WI38 (cell line): Measurements from ENCODE around the gene OR7A5.
"Not testable (repeated sequence)": the region's sequence is repeated elsewhere in the genome, so short reads cannot be mapped to it uniquely, and the experiment has no call there.

Experiments
- H3K4me3 ChIP-seq: 2 replicates; pipeline ENCODE4 v1.5.1; 2011; ENCODE audit warnings: low read depth, mild to moderate bottlenecking, control low read depth, low read length
- TF ChIP-seq, protein P1 (sequence below): IDR thresholded peaks from 2 replicates; pipeline ENCODE4 v1.5.1; 2012; ENCODE audit warnings: low read depth, mild to moderate bottlenecking, control low read depth, low read length

OR7A5 gene

DNA sequence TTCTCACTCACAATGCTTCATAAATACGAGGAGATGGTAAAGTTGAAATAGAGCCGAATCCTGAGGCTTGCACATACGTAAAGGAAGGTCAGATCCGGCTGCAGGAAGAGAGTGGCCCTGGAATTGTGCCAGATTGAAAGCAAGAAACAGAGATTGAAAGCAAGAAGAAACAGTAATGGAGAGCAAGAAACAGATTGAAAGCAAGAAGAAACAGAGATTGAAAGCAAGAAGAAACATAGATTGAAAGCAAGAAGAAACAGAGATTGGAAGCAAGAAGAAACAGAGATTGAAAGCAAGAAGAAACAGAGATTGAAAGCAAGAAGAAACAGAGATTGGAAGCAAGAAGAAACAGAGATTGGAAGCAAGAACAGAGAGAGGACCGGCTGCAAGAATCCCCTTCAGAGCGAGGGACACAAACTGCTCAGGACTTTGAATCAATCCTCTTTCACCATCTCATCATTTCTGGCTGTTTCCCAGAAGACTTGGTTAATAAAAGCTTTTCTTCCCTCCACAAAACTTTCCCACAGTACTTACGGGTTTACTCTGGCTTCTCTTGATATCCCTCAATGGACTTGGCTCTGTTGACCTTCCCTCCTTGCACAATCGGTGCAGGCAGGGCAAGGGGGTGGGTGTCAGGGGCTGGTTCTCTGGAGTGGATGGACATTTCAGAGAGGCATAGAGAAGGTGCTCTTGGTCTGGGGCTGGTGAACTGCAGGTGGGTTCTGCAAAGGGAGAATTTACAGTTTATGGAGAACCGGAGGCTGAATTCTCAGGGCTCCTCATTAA lies 25.5 kb downstream of the OR7A5 start:
- no peak overlapping the region for H3K4me3 ChIP-seq
- TF ChIP-seq, protein P1, sequence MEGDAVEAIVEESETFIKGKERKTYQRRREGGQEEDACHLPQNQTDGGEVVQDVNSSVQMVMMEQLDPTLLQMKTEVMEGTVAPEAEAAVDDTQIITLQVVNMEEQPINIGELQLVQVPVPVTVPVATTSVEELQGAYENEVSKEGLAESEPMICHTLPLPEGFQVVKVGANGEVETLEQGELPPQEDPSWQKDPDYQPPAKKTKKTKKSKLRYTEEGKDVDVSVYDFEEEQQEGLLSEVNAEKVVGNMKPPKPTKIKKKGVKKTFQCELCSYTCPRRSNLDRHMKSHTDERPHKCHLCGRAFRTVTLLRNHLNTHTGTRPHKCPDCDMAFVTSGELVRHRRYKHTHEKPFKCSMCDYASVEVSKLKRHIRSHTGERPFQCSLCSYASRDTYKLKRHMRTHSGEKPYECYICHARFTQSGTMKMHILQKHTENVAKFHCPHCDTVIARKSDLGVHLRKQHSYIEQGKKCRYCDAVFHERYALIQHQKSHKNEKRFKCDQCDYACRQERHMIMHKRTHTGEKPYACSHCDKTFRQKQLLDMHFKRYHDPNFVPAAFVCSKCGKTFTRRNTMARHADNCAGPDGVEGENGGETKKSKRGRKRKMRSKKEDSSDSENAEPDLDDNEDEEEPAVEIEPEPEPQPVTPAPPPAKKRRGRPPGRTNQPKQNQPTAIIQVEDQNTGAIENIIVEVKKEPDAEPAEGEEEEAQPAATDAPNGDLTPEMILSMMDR, result no peak

DNA sequence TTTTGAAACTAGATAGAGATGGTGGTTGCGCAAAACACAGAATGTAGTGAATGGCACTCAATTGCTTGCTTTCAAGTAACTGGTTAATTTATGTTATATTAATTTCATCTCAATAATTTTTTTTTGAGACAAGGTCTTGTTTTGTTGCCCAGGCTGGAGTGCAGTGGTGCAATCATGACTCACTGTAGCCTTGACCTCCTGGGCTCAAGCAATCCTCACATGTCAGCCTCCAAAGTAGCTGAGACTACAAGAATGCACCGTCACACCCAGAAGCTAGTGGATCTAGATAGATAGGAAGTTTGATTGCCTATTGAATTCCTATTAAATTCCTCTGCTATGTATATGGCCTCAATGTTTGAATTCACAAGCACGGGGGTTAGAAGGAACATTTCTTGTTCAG lies 30.2 kb downstream of the OR7A5 start:
- TF ChIP-seq, protein P1, result no peak
- no peak overlapping the region for H3K4me3 ChIP-seq

DNA sequence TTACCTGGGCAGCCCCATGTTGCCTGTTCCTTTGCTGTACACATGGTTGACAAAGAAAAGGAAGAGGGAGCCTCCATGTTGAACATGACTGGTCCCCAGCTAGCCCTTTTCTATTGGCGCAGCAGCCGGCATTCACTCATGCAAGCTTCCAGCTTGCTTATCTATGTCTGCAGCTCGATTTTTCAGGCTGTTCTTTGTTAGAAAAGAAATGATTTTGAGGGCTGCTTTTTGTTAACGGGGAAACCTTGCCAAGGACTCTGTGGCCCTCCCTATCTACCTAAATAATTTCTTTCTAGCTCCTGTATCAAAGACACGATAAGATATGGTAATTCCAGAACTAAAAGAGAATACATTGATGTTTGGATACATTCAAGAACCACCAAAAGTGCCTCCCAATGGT lies 36.2 kb downstream of the OR7A5 start:
- TF ChIP-seq, protein P1, result no peak
- H3K4me3 ChIP-seq, result no peak overlapping the region

DNA sequence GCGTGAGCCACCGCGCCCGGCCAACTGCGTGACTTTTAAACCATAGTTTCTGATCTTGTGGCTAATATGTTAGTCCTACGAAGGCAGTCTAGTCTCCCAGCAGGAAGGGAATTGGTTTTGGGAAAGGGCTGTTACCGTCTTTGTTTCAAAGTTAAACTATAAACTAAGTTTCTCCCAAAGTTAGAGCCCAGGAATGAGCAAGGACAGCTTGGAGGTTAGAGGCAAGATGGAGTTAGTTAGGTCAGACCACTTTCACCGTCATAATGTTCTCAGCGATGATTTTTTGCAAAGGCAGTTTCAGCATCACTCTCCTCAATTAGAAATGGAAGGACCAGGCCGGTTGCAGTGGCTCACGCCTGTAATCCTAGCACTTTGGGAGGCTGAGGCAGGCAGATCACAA lies 39.0 kb downstream of the OR7A5 start:
- H3K4me3 ChIP-seq, result no peak overlapping the region
- TF ChIP-seq, protein P1, result no peak

DNA sequence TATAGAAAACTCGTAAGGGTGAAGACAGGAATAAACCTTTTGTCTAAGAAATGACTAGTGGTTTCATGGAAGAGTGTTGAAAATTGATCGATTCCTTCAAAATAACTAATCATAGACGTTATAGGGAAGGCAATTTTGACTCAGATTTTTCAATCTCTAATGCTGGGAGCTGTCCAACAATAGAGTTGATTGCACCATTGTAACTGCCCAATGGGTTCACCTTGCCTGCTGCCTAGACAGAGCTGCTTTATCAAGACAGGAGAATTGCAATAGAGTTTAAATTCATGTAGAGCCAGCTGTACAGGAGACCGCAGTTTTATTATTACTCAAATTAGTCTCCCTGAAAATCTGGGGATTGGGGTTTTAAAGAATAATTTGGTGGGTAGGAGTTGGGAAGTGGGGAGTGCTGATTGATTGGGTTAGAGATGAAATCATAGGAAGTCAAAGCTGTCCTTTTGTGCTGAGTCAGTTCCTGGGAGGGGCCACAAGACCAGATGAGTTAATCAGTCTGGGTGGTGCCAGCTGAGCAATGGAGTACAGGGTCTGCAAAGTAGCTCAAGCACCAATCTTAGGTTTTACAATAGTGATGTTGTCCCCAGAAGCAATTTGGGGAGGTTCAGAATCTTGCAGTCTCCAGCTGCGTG lies 39.8 kb downstream of the OR7A5 start:
- no peak overlapping the region for H3K4me3 ChIP-seq
- TF ChIP-seq, protein P1, result no peak

DNA sequence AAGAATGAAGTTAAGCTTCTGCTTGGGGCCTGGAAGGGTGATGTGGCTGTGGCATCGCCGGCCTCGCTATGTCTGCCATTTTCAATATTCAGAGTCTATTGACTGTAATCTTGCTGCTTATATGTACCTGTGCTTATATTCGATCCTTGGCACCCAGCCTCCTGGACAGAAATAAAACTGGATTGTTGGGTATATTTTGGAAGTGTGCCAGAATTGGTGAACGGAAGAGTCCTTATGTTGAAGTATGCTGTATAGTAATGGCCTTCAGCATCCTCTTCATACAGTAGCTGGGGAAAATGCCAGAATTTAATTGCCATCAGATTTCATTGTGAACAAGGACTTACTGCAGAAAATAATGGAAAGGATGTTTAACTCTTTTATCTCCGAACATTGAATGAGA lies 42.7 kb downstream of the OR7A5 start:
- not testable (repeated sequence) for H3K4me3 ChIP-seq

DNA sequence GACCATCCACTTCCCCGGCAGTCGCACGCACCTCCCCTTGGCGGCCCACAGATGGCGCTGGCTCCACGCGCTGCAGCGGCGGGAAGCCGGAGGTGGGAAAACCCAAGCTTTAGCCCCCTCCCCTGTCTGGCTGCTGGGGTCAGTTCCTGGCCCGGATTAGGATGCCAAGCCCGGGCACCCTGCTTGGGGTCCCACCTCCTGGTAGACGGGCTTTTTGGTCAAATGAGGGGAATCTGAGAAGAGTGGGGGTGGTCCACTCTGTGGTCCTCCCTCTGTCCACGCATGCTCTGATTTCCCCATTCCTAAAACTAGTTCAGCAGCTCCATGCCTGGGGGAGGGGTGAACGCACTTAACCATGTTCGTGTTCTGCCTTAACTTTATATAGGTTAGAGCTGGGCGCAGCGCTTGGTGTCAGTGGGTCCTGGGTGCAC lies 48.5 kb downstream of the OR7A5 start:
- TF ChIP-seq, protein P1, result peak; percentile 35; the same call in 1 of the 2 replicates
- H3K4me3 ChIP-seq, result no peak overlapping the region

DNA sequence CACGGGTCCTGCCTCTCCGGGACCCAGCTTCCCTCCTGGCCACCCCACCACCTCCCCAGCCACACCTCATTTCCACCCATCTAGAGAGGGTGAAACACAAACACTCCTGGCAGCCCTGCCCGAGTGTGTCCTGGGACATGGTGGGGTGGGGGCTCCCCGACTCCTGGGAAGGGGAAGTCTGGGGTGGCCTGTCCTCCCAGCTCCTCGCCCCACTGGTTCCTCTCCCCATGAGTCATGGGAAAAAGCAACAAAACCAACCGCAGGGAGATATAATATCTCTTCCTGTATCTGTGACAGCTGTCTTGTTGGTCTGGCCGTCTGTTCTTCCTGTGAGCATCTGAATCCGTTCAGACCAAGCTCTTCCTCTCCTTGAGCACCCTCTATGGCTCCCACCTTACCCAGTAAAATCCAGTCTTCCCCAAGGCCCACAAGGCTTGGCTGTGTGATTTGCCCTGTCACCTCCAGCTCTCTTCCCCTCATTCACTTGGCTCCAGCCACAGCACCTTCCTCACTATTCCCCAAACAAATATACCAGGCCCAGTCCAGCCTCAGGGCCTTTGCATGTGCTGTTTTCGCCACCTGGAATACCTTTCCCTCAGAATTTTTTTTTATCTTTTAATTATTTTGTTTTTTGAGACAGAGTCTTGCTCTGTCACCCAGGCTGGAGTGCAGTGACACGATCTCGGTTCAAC lies 49.7 kb downstream of the OR7A5 start:
- not testable (repeated sequence) for H3K4me3 ChIP-seq

DNA sequence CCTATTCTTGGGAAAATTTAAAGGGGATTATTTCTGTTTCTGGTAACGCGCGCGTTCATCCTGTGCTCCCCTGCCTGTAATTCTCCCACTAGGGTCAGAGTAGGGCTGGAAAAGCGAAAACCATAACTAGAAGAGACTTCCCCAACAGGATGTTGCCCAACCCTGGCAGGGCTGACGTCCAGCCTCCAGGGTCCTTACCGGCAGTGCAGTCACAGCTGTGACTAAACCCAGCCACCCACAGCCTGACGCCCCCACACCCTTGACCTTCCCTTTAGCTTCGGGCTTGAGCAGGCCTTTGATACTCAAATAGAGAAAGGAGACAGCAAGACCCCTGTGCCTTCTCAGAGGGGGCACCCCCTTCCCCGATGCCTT lies 50.3 kb downstream of the OR7A5 start:
- not testable (repeated sequence) for H3K4me3 ChIP-seq

DNA sequence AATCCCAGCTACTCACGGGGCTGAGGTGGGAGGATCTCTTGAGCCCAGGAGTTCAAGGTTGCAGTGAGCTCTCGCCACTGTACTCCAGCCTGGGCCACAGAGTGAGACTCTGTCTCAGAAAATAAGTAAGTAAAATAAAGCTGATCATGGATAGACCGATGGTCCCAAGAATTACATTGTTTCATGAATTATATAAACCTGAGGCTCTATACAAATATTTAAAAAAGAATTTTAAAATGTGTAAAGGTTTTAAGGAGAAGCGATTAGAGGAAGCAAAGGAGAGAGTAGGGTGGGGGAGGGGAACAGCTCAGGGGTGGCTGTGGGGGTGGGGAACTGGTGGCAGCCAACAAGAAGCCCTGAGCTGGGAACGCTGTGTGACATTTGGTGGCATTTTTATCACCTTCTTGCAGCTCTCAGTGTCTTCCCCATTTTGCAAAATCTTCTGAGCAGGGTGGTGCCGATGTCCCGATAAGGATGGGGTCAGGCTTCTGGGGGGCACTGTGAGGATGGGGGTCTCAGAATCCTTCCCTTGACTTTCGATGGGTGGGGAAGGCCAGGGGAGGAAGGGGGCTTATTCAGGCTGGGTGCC lies 51.5 kb downstream of the OR7A5 start:
- H3K4me3 ChIP-seq, result not testable (repeated sequence)
